Endothelial cell of umbilical vein (primary cell): ENCODE measurements around the gene ESPNL.

Source experiments
- EZH2 ChIP-seq: IDR thresholded peaks from 2 replicates; pipeline ENCODE4 v1.6.1; 2012; ENCODE audit warnings: borderline replicate concordance, low read depth, mild to moderate bottlenecking, moderate library complexity, low read length, inconsistent platforms; ENCODE audit not compliant: severe bottlenecking
- POLR2A ChIP-seq: IDR thresholded peaks from 2 replicates; pipeline ENCODE4 v1.6.1; 2012; ENCODE audit warnings: low read depth, mild to moderate bottlenecking, control low read depth, low read length

DNA sequence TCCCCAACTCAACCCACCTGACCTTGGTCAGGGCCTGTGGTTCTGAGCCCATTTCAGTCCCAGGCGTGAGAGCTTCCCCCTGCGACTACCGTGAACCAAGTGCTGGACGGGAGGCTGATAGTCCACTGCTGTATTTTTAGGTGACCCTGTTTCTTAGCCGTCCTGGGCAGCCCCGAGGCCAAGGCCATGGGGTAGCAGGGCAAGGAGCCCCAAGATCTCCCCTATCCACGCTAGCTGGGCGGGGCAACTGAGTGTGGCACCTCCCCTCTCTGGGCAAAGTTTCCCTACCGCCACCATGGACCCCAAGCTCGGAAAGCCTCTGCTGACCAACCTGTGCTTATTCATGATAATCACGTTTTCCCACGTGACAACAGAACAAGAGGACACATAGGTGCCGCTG, 37.7 kb downstream of the ESPNL start:
- TF ChIP-seq POLR2A, result no peak
- no peak for TF ChIP-seq EZH2
